Measurements from ENCODE around the gene B3GALT6. TPM values are rescaled to one million over a fixed set of nuclear protein-coding genes. Genes with fewer than 3 reads are reported as not detected.

The B3GALT6 gene
- total and polyA plus RNA-seq, 8 donors = 1.8 to 13.8 (median 7.5) TPM; not detected in 1

- Histone ChIP-seq H3K4me3 (no peak overlapping the region), H3K4me1 (peaks cover 0 to 15% (median 5%) of the 10 kb centered on the region in 4 donors), H3K36me3 (peaks cover 48 to 98% (median 93%) of the 10 kb centered on the region in 4 donors), H3K27ac (no peak overlapping the region), H3K9me3 (no peaks in the 10 kb centered on the region), H3K27me3 (no peaks in the 10 kb centered on the region)
- TF ChIP-seq EP300 (IDR thresholded peaks at IDR 0.05) = no peak
- no peak for TF ChIP-seq CTCF (IDR thresholded peaks at IDR 0.05)
- TF ChIP-seq POLR2AphosphoS5 (IDR thresholded peaks at IDR 0.05) = no peak
- no peak for TF ChIP-seq POLR2A (IDR thresholded peaks at IDR 0.05)
- WGBS, 5 donors = 84 to 95% (median 94%) methylated on average over 25 to 31 of the region's 31 CpGs
- no peak for DNase-seq
- intact Hi-C loops (cut with DNase I; ENCODE audit: low total_unique reads) = no loop called here
Measured at GRCh38 chr1:1256956-1257871, 25.2 kb downstream of the B3GALT6 start.

- 91 to 94% (median 92%) methylated on average over 22 of the region's 22 CpGs for WGBS, 5 donors
- TF ChIP-seq POLR2AphosphoS5 (IDR thresholded peaks at IDR 0.05) = no peak
- no peak for TF ChIP-seq EP300 (IDR thresholded peaks at IDR 0.05)
- no peak for TF ChIP-seq POLR2A (IDR thresholded peaks at IDR 0.05)
- TF ChIP-seq CTCF (IDR thresholded peaks at IDR 0.05) = no peak
- peaks cover 59 to 98% (median 93%) of the 10 kb centered on the region in 4 donors for H3K36me3 ChIP-seq
- intact Hi-C loops (cut with DNase I; ENCODE audit: low total_unique reads) = no loop called here
- no peak overlapping the region for H3K27ac ChIP-seq
- H3K4me1 ChIP-seq = peaks cover 0 to 15% (median 5%) of the 10 kb centered on the region in 4 donors
- no peaks in the 10 kb centered on the region for H3K27me3 ChIP-seq
- H3K4me3 ChIP-seq = no peak overlapping the region
- H3K9me3 ChIP-seq = no peaks in the 10 kb centered on the region
- DNase-seq = no peak
Measured at GRCh38 chr1:1259119-1259488, 27.1 kb downstream of the B3GALT6 start.

GRCh38 chr1:1259540-1259939 is 27.5 kb downstream of the B3GALT6 start:
- intact Hi-C loops (cut with DNase I; ENCODE audit: low total_unique reads) = no loop called here

More at GRCh38 chr1:1259540-1259939, 27.5 kb downstream of the B3GALT6 start:
- Histone ChIP-seq H3K36me3 (peaks cover 57 to 98% (median 93%) of the 10 kb centered on the region in 4 donors), H3K27ac (no peak overlapping the region), H3K27me3 (no peaks in the 10 kb centered on the region), H3K4me3 (no peak overlapping the region), H3K4me1 (peaks cover 0 to 16% (median 5%) of the 10 kb centered on the region in 4 donors), H3K9me3 (no peaks in the 10 kb centered on the region)
- WGBS, 5 donors = 91 to 97% (median 94%) methylated on average over 18 of the region's 18 CpGs
- TF ChIP-seq POLR2AphosphoS5 (IDR thresholded peaks at IDR 0.05) = no peak
- TF ChIP-seq EP300 (IDR thresholded peaks at IDR 0.05) = no peak
- no peak for TF ChIP-seq POLR2A (IDR thresholded peaks at IDR 0.05)
- no peak for TF ChIP-seq CTCF (IDR thresholded peaks at IDR 0.05)
- no peak for DNase-seq

Data from stomach (tissue), 9 donors.